Right lobe of liver (tissue), 6 donors: ENCODE data around the gene DOCK2. TPM values are rescaled to one million over a fixed set of nuclear protein-coding genes. Genes with fewer than 3 reads are reported as not detected.

Experiments used
- ATAC-seq, 4 donors: fragments of 200-7000 bp; cut with Tn5 transposase; one replicate each; pipeline ENCODE4 v1.9.1; 2020; ENCODE audit warnings: mild to moderate bottlenecking in 4 of 4, moderate library complexity in 4 of 4
- DNase-seq, 3 donors: peaks; one replicate each; pipeline ENCODE4 v3.0.0-alpha.2; 2020
- H3K27ac ChIP-seq, 3 donors: fragments of 200-600 bp; one replicate each; pipeline ENCODE4 v1.8.0; 2022
- H3K27me3 ChIP-seq, 2 donors: fragments of 200-600 bp; one replicate each; pipeline ENCODE4 v1.8.0; 2022
- H3K36me3 ChIP-seq, 4 donors: fragments of 200-600 bp; sonication (generic) in 1 of 4; one replicate each; pipeline versions ENCODE4 v1.5.1 to v1.8.0; 2017 to 2022; ENCODE audit warnings: control low read depth in 1 of 4
- H3K4me1 ChIP-seq, 4 donors: fragments of 200-600 bp; sonication (generic) in 1 of 4; one replicate each; pipeline versions ENCODE4 v1.5.1 to v1.8.0; 2017 to 2022; ENCODE audit warnings: control low read depth in 1 of 4
- H3K4me3 ChIP-seq, 3 donors: fragments of 200-600 bp; one replicate each; pipeline ENCODE4 v1.8.0; 2022
- H3K9me3 ChIP-seq, 4 donors: fragments of 200-600 bp; sonication (generic) in 1 of 4; one replicate each; pipeline versions ENCODE4 v1.5.1 to v1.8.0; 2017 to 2022; ENCODE audit warnings: control low read depth in 1 of 4
- CTCF ChIP-seq, 4 donors: fragments of 200-600 bp in 3 of 4; fragments of 450-650 bp in 1 of 4; IDR thresholded peaks; one replicate each; pipeline versions ENCODE4 v1.5.1 to v1.8.0; 2016 to 2022; ENCODE audit warnings: antibody characterized with exemption in 4 of 4, mild to moderate bottlenecking in 2 of 4
- POLR2A ChIP-seq: fragments of 450-650 bp; IDR thresholded peaks from one replicate; pipeline ENCODE4 v1.6.1; 2017; ENCODE audit warnings: antibody characterized with exemption, mild to moderate bottlenecking
- WGBS: methylation state at CpG from one replicate; pipeline ENCODE4 v1.1.6; 2018; ENCODE audit warnings: low coverage, low lambda C conversion rate; ENCODE audit not compliant: insufficient coverage; ENCODE audit errors: missing lambda C conversion rate; 5-methylcytosine and 5-hydroxymethylcytosine counted together
- intact Hi-C, 2 donors: fragments of 100-400 bp; cut with DNase I; formaldehyde crosslinking; loops; one replicate each; pipeline versions ENCODE4 v1.11.2 to v1.14.1; 2022
- total RNA-seq, 6 experiments: library from RNA; depleted of rRNA in 2 of 6; stranded (reverse); fragments of >200 nt in 2 of 6; fragmentation: NEBNext Ultra II Directional in 3 of 6; extraction: Animal tissue kit (Norgen Biotek cat#: 25700) in 3 of 6; gene quantifications; one replicate each; pipeline versions ENCODE4 v1.1.0 to v1.2.4, GENCODE V29; 2016 to 2023
- donor health status: DM: no; HTN: yes; CAD: no.
- donor health status: DM: no; HTN: no; CAD: no.
- donor health status: DM: no; HTN: no; CAD: no.
- donor health status: DM: no; HTN: yes; CAD: no.
- donor health status: DM: no; HTN: yes; CAD: no.

The DOCK2 gene
- total RNA-seq, 6 experiments from 2014 or later, result 5.0 to 14.5 (median 7.4) TPM

GRCh38 chr5:169904508-169904907 lies 267.4 kb downstream of the DOCK2 start:
- WGBS, result 63% methylated on average over 2 of the region's 5 CpGs
- Histone ChIP-seq H3K27me3 (no peaks in the 10 kb centered on the region), H3K27ac (no peak overlapping the region), H3K4me1 (no peaks in the 10 kb centered on the region), H3K4me3 (no peak overlapping the region), H3K36me3 (no peaks in the 10 kb centered on the region), H3K9me3 (no peaks in the 10 kb centered on the region)
- TF ChIP-seq CTCF (IDR thresholded peaks at IDR 0.05) (no peak), POLR2A (no peak)
- DNase-seq (no peak), ATAC-seq (no peak)
- intact Hi-C loops, result no loop called here

DNA sequence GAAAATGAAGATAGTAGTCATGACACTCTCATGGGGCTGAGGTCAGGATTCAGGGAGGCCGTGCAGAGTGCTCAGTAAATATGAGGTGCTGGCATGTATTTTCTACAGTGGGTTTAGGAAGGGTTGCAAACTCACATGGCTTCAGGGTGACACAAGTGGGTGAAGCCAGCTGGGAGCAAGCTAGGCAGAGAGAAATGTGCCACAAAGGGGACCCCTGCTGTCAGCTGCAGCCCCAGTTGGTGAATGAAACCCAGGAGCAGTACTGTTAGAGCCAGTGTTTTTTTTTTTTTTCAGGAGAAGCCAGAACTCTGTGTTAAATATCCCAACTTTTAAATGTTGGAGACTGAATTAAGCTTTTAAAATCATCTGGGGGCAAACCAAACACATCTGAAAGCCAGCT lies 267.9 kb downstream of the DOCK2 start:
- intact Hi-C loops, result no loop called here

DNA sequence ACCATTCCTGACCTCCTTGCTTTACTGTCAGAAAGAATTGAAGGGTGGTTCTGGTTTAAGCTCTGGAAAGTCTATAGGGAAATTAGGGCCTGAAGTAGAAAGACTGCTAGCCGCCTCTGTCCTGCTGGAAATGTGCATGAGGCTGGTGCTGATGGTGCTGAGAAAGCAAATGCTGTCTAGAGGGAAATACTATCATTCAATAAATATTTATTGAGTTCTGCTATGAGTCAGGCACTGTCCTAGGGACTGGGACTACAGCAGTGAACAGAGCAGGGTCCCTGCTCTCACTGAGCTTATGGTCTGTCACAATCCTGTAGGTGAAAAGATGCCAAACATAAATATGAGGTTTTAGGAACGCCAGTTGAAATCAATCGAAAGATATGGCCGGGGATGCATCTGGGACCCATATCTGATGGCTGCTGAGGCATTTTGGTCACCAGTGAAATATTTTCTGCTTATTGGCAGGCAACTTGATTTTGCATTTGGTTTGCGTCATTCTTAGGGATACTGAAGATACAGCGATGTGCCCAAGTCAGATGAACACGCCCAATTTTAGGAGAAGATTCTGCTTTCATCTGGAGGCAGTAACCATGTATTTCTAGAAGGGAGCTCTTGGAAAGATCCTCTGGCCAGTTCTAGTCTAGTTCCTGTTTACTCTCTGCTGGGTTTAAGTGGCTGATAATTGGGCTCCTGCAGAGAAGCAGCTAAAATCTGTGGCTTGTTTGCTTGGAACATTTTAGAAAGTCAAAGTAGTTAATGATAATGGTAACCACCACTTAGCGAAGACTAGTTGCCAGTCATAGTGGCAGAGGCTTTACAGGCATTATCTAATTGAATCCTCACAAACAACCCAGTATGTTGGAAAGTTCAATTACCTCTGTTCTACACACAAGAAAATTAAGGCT lies 269.9 kb downstream of the DOCK2 start:
- WGBS, result 58% methylated on average over 7 of the region's 8 CpGs
- intact Hi-C loops, result no loop called here
- H3K4me1 ChIP-seq, result no peaks in the 10 kb centered on the region
- no peaks in the 10 kb centered on the region for H3K36me3 ChIP-seq
- H3K9me3 ChIP-seq, result no peaks in the 10 kb centered on the region
- H3K27me3 ChIP-seq, result no peaks in the 10 kb centered on the region
- H3K4me3 ChIP-seq, result no peak overlapping the region
- H3K27ac ChIP-seq, result no peak overlapping the region
- no peak for ATAC-seq
- no peak for TF ChIP-seq CTCF (IDR thresholded peaks at IDR 0.05)
- TF ChIP-seq POLR2A, result no peak
- no peak for DNase-seq

More for the DNA sequence above, 267.9 kb downstream of the DOCK2 start:
- no peaks in the 10 kb centered on the region for H3K9me3 ChIP-seq
- ATAC-seq, result no peak
- H3K4me3 ChIP-seq, result no peak overlapping the region
- H3K27me3 ChIP-seq, result no peaks in the 10 kb centered on the region
- DNase-seq, result no peak
- TF ChIP-seq POLR2A, result no peak
- no peak for TF ChIP-seq CTCF (IDR thresholded peaks at IDR 0.05)
- H3K4me1 ChIP-seq, result no peaks in the 10 kb centered on the region
- no peaks in the 10 kb centered on the region for H3K36me3 ChIP-seq
- no peak overlapping the region for H3K27ac ChIP-seq
- WGBS, result no CpG with 5 or more reads among the region's 1 CpG

DNA sequence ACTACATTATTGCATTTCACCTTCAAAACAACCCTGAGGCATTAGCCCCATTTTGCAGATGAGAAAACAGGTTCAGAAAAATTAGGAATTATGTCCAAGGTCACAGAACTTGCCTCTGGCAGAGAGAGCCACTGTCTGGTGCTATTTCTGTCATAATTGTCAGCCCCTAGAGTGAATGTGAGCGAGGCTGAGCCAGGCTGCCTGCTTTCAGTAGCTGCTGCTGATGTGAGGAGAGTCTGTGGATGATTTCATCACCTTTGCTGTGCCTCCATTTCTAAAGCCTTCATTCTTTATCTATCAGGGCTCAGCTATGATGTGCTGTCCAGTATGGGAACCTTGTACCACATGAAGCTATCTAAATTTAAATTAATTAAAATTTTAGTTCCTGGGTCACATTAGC lies 271.8 kb downstream of the DOCK2 start:
- WGBS, result 0% methylated on average over 1 of the region's 1 CpG

More for the DNA sequence above, 271.8 kb downstream of the DOCK2 start:
- no peaks in the 10 kb centered on the region for H3K9me3 ChIP-seq
- intact Hi-C loops, result no loop called here
- TF ChIP-seq CTCF (IDR thresholded peaks at IDR 0.05) (no peak), POLR2A (no peak)
- no peak overlapping the region for H3K4me3 ChIP-seq
- ATAC-seq (no peak), DNase-seq (no peak)
- H3K27me3 ChIP-seq, result no peaks in the 10 kb centered on the region
- H3K27ac ChIP-seq, result no peak overlapping the region
- no peaks in the 10 kb centered on the region for H3K4me1 ChIP-seq
- H3K36me3 ChIP-seq, result no peaks in the 10 kb centered on the region
